ENCODE measurements around the gene PTAR1.

DNA sequence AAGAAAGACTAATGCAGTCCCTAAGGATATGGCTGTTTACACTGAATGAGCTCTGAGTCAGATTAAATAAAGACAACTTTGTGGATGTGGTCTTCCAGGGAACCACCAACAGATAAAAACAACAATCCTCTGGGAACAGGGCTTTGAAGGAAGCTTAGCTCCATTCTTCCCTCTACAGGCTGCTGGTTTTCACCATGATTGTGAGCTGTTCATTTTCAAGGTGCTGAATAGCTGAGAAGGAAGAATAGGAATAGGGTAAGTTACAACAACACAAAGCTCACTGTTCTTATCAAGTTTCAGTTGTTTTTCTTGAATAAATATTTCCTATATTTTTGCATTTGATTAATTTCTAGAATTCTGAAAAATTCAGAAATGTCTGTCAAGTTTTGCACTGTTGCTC lies 25.9 kb upstream of the PTAR1 start:
- TF ChIP-seq, protein P1, sequence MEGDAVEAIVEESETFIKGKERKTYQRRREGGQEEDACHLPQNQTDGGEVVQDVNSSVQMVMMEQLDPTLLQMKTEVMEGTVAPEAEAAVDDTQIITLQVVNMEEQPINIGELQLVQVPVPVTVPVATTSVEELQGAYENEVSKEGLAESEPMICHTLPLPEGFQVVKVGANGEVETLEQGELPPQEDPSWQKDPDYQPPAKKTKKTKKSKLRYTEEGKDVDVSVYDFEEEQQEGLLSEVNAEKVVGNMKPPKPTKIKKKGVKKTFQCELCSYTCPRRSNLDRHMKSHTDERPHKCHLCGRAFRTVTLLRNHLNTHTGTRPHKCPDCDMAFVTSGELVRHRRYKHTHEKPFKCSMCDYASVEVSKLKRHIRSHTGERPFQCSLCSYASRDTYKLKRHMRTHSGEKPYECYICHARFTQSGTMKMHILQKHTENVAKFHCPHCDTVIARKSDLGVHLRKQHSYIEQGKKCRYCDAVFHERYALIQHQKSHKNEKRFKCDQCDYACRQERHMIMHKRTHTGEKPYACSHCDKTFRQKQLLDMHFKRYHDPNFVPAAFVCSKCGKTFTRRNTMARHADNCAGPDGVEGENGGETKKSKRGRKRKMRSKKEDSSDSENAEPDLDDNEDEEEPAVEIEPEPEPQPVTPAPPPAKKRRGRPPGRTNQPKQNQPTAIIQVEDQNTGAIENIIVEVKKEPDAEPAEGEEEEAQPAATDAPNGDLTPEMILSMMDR (IDR thresholded peaks at IDR 0.05): no peak
- no peak for TF ChIP-seq POLR2A (IDR thresholded peaks at IDR 0.05)
